IPS-11a (cell line): ENCODE data around the gene SLC12A5.

ENCODE experiments used
- H3K4me3 ChIP-seq: one replicate; pipeline ENCODE4 v1.5.1; 2013; ENCODE audit warnings: low read depth, low read length, control low read depth

The SLC12A5 gene

GRCh38 chr20:46025376-46025783 is 3.6 kb upstream of the SLC12A5 start:
- H3K4me3 ChIP-seq = no peak overlapping the region

- H3K4me3 ChIP-seq = no peak overlapping the region
These were observed 1.7 kb upstream of the SLC12A5 start for GRCh38 chr20:46027245-46027853.

- H3K4me3 ChIP-seq = no peak overlapping the region
These were observed 905 bp upstream of the SLC12A5 start for GRCh38 chr20:46028110-46028509.

- no peak overlapping the region for H3K4me3 ChIP-seq
These were observed 1.4 kb downstream of the SLC12A5 start for GRCh38 chr20:46030284-46031013.

- H3K4me3 ChIP-seq = no peak overlapping the region
These were observed 2.1 kb downstream of the SLC12A5 start for GRCh38 chr20:46031014-46031569.

- H3K4me3 ChIP-seq = peak overlapping the region; percentile 38
These were observed 2.8 kb downstream of the SLC12A5 start for GRCh38 chr20:46031701-46032254.

- H3K4me3 ChIP-seq = no peak overlapping the region
These were observed 5.0 kb downstream of the SLC12A5 start for GRCh38 chr20:46034039-46034438.

GRCh38 chr20:46035253-46035652 is 6.2 kb downstream of the SLC12A5 start:
- H3K4me3 ChIP-seq = no peak overlapping the region

- no peak overlapping the region for H3K4me3 ChIP-seq
These were observed 6.7 kb downstream of the SLC12A5 start for GRCh38 chr20:46035713-46036112.

GRCh38 chr20:46036370-46036769 is 7.4 kb downstream of the SLC12A5 start:
- H3K4me3 ChIP-seq = no peak overlapping the region

- H3K4me3 ChIP-seq = no peak overlapping the region
These were observed 8.0 kb downstream of the SLC12A5 start for GRCh38 chr20:46037036-46037435.

GRCh38 chr20:46040902-46041535 is 12.0 kb downstream of the SLC12A5 start:
- no peak overlapping the region for H3K4me3 ChIP-seq

GRCh38 chr20:46043556-46043955 is 14.5 kb downstream of the SLC12A5 start:
- H3K4me3 ChIP-seq = no peak overlapping the region

- no peak overlapping the region for H3K4me3 ChIP-seq
These were observed 15.9 kb downstream of the SLC12A5 start for GRCh38 chr20:46044896-46045295.

- no peak overlapping the region for H3K4me3 ChIP-seq
These were observed 17.7 kb downstream of the SLC12A5 start for GRCh38 chr20:46046588-46047310.

- no peak overlapping the region for H3K4me3 ChIP-seq
These were observed 18.8 kb downstream of the SLC12A5 start for GRCh38 chr20:46047821-46048220.

GRCh38 chr20:46049190-46049589 is 20.2 kb downstream of the SLC12A5 start:
- H3K4me3 ChIP-seq = no peak overlapping the region

GRCh38 chr20:46049815-46050214 is 20.8 kb downstream of the SLC12A5 start:
- H3K4me3 ChIP-seq = no peak overlapping the region

- no peak overlapping the region for H3K4me3 ChIP-seq
These were observed 21.4 kb downstream of the SLC12A5 start for GRCh38 chr20:46050444-46050843.

GRCh38 chr20:46050885-46051284 is 21.9 kb downstream of the SLC12A5 start:
- no peak overlapping the region for H3K4me3 ChIP-seq
